Measurements from ENCODE around the gene CCDC141.

- no peak for TF ChIP-seq CTCF (IDR thresholded peaks at IDR 0.05; ENCODE audit: low read depth, low read length)
- TF ChIP-seq MAX (IDR thresholded peaks at IDR 0.05; ENCODE audit: low read depth, low read length): no peak
- TF ChIP-seq POLR2A (IDR thresholded peaks at IDR 0.05; ENCODE audit: extremely low read depth, insufficient read length): no peak
- no peak for TF ChIP-seq MYC (IDR thresholded peaks at IDR 0.05; ENCODE audit: low read depth, low read length)
Measured at GRCh38 chr2:178811901-178812300, 238.0 kb downstream of the CCDC141 start.
